Smooth muscle cell (in vitro differentiated cells): ENCODE results near the gene KRTAP5-9. TPM values are rescaled to one million over a fixed set of nuclear protein-coding genes. Genes with fewer than 3 reads are reported as not detected.
"Not testable (repeated sequence)": the region's sequence is repeated elsewhere in the genome, so short reads cannot be mapped to it uniquely, and the experiment has no call there.

ENCODE experiments used
- DNase-seq: peaks from one replicate; lab custom pipeline; 2025; ENCODE audit not compliant: unreplicated experiment; lab: John Stamatoyannopoulos, UW
- H2AFZ ChIP-seq: fragments of 200-600 bp; sonication (generic); 2 replicates; pipeline ENCODE4 v1.6.0; 2016; ENCODE audit warnings: antibody characterized with exemption, low read depth, mild to moderate bottlenecking
- H3F3A ChIP-seq: fragments of 200-600 bp; sonication (generic); 2 replicates; pipeline ENCODE4 v1.6.0; 2017; ENCODE audit warnings: antibody characterized with exemption, low read depth
- H3K27ac ChIP-seq: fragments of 200-600 bp; sonication (generic); 2 replicates; pipeline ENCODE4 v1.5.1; 2016; ENCODE audit warnings: low read depth, mild to moderate bottlenecking
- H3K27me3 ChIP-seq: fragments of 200-600 bp; sonication (generic); 2 replicates; pipeline ENCODE4 v1.6.1; 2016; ENCODE audit warnings: low read depth, mild to moderate bottlenecking
- H3K36me3 ChIP-seq: fragments of 200-600 bp; sonication (generic); 2 replicates; pipeline ENCODE4 v1.5.1; 2016; ENCODE audit warnings: low read depth
- H3K4me1 ChIP-seq: fragments of 200-600 bp; sonication (generic); 2 replicates; pipeline ENCODE4 v1.5.1; 2016; ENCODE audit warnings: low read depth
- H3K4me2 ChIP-seq: fragments of 200-600 bp; sonication (generic); 2 replicates; pipeline ENCODE4 v1.6.0; 2016; ENCODE audit warnings: mild to moderate bottlenecking
- H3K4me3 ChIP-seq: fragments of 200-600 bp; sonication (generic); 2 replicates; pipeline ENCODE4 v1.5.1; 2016; ENCODE audit warnings: mild to moderate bottlenecking
- H3K79me2 ChIP-seq: fragments of 200-600 bp; sonication (generic); 2 replicates; pipeline ENCODE4 v1.6.0; 2016; ENCODE audit warnings: low read depth, mild to moderate bottlenecking
- H3K9ac ChIP-seq: fragments of 200-600 bp; sonication (generic); 2 replicates; pipeline ENCODE4 v1.6.0; 2016; ENCODE audit warnings: low read depth
- H3K9me3 ChIP-seq: fragments of 200-600 bp; sonication (generic); replicated peaks from 2 replicates; pipeline ENCODE4 v1.5.1; 2016; ENCODE audit warnings: low read depth
- H4K20me1 ChIP-seq: fragments of 200-600 bp; sonication (generic); 2 replicates; pipeline ENCODE4 v1.6.0; 2016; ENCODE audit warnings: low read depth
- WGBS: methylation state at CpG from one replicate; pipeline ENCODE4 v1.1.7; 2016; ENCODE audit warnings: low lambda C conversion rate; 5-methylcytosine and 5-hydroxymethylcytosine counted together
- polyA plus RNA-seq: library from polyadenylated mRNA; unstranded; fragments of >200 nt; fragmentation: Nextera tagmentation; extraction: Ambion mirVana; gene quantifications from 2 replicates; pipeline ENCODE4 v1.2.1, GENCODE V29; 2016
- total RNA-seq: library from RNA; depleted of rRNA; stranded (reverse); fragments of >200 nt; gene quantifications from 2 replicates; pipeline ENCODE4 v1.2.3, GENCODE V29; 2014
- TF ChIP-seq, protein P1 (sequence below): fragments of 200-600 bp; sonication (generic); IDR thresholded peaks from 2 replicates; pipeline ENCODE4 v1.5.1; 2017; ENCODE audit warnings: borderline replicate concordance, mild to moderate bottlenecking, antibody characterized with exemption; ENCODE audit not compliant: insufficient read depth, poor library complexity, severe bottlenecking

The KRTAP5-9 gene
- total and polyA plus RNA-seq, 2 experiments from 2014 or later = not detected

DNA sequence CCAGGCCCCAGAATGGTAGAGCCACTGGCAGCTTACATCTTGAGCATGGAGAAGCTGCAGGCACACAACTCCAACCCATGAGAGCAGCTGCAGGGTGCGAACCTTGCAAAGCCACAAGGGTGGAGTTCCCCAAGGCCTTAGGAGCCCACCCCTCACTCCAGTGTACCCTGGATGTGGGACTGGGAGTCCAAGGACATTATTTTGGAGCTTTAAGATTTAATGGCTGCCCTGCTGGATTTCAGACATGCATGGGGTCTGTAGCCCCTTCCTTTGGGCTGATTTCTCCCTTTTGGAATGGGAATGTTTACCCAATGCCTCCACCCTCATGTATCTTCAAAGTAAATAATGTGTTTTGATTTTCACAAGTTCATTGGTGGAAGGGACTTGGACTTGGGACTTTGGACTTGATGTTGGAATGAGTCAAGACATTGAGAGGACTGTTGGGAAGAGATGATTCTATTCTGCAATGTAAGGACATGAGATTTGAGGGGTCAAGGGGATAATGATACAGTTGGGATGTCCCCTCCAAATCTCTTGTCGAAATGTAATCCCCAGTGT lies 22.2 kb upstream of the KRTAP5-9 start:
- WGBS = 89% methylated on average over 2 of the region's 2 CpGs
- H3K79me2 ChIP-seq = no peaks in the 10 kb centered on the region
- no peaks in the 10 kb centered on the region for H3K27me3 ChIP-seq
- no peak overlapping the region for H3K27ac ChIP-seq
- no peaks in the 10 kb centered on the region for H3K36me3 ChIP-seq
- no peaks in the 10 kb centered on the region for H3K9me3 ChIP-seq
- H3K4me2 ChIP-seq = no peak overlapping the region
- no peak overlapping the region for H3K4me3 ChIP-seq
- no peak for DNase-seq
- no peak overlapping the region for H3K9ac ChIP-seq
- no peaks in the 10 kb centered on the region for H4K20me1 ChIP-seq
- TF ChIP-seq, protein P1, sequence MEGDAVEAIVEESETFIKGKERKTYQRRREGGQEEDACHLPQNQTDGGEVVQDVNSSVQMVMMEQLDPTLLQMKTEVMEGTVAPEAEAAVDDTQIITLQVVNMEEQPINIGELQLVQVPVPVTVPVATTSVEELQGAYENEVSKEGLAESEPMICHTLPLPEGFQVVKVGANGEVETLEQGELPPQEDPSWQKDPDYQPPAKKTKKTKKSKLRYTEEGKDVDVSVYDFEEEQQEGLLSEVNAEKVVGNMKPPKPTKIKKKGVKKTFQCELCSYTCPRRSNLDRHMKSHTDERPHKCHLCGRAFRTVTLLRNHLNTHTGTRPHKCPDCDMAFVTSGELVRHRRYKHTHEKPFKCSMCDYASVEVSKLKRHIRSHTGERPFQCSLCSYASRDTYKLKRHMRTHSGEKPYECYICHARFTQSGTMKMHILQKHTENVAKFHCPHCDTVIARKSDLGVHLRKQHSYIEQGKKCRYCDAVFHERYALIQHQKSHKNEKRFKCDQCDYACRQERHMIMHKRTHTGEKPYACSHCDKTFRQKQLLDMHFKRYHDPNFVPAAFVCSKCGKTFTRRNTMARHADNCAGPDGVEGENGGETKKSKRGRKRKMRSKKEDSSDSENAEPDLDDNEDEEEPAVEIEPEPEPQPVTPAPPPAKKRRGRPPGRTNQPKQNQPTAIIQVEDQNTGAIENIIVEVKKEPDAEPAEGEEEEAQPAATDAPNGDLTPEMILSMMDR = no peak
- H2AFZ ChIP-seq = no peak overlapping the region
- no peaks in the 10 kb centered on the region for H3K4me1 ChIP-seq
- H3F3A ChIP-seq = no peaks in the 10 kb centered on the region

DNA sequence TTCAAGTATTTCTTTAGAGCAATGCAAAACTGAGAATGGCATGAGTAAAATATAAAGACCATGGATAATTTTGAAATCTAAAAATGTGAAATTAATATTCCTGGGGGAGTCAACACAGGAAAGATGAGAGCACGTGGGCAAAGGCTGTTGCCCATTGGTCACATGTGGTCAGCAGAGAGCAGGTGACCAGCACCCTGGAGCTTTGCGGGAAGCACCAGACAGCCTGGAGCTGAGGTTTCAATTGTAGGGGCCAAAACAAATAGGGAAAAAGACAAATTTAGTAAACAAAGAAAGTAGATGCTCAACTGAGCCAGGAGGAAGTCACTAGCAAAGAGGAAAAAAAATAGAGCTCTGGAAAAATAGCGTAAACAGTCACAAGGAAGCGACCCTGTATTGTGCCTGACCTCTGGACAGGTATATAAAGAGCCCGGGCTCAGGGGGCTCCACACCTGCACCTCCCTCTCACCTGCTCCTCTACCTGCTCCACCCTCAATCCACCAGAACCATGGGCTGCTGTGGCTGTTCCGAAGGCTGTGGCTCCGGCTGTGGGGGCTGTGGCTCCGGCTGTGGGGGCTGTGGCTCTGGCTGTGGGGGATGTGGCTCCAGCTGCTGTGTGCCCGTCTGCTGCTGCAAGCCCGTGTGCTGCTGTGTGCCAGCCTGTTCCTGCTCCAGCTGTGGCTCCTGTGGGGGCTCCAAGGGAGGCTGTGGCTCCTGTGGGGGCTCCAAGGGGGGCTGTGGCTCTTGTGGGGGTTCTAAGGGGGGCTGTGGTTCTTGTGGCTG lies 21.2 kb upstream of the KRTAP5-9 start, which contains the start of gene KRTAP5-7:
KRTAP5-7 (plus strand) TSS at position 472 of the 780 bp plus-strand sequence; CDS start at position 506, 34 bp downstream.
- not testable (repeated sequence) for H3K4me3 ChIP-seq, H3F3A ChIP-seq, H3K79me2 ChIP-seq, H3K4me1 ChIP-seq, DNase-seq, H3K27ac ChIP-seq, H4K20me1 ChIP-seq, H3K9ac ChIP-seq, H3K9me3 ChIP-seq, H3K4me2 ChIP-seq, H3K27me3 ChIP-seq, H3K36me3 ChIP-seq, H2AFZ ChIP-seq
- WGBS = 80% methylated on average over 10 of the region's 10 CpGs

DNA sequence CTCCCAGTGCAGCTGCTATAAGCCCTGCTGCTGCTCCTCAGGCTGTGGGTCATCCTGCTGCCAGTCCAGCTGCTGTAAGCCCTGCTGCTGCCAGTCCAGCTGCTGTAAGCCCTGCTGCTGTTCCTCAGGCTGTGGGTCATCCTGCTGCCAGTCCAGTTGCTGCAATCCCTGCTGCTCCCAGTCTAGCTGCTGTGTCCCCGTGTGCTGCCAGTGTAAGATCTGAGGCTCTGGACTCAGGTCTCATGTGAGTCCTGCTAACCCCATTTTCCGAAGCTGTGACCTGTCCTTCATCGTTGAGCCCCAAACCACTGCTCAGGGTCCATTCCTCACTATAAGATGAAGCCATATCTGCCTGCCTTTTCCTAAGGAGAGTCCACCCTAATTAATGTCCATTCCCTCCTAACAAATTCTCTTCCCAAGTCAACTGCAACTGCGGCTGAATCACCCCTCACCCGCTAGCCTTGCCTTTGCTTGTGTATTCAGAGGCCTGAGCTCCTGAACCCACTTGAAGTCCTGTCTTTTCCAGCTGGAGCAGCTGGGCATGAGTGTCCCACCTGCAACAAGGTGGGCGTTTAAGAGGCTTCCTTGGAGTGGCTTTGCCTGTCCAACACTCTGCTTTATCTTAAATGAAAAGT lies 20.5 kb upstream of the KRTAP5-9 start:
- DNase-seq = no peak
- H3K9me3 ChIP-seq = no peaks in the 10 kb centered on the region
- no peak overlapping the region for H3K4me3 ChIP-seq
- H3K36me3 ChIP-seq = no peaks in the 10 kb centered on the region
- no peak overlapping the region for H3K27ac ChIP-seq
- no peak overlapping the region for H3K9ac ChIP-seq
- no peak overlapping the region for H3K4me2 ChIP-seq
- H3K27me3 ChIP-seq = no peaks in the 10 kb centered on the region
- H3K4me1 ChIP-seq = no peaks in the 10 kb centered on the region
- no peak overlapping the region for H2AFZ ChIP-seq
- no peaks in the 10 kb centered on the region for H4K20me1 ChIP-seq
- no peaks in the 10 kb centered on the region for H3F3A ChIP-seq
- 88% methylated on average over 6 of the region's 6 CpGs for WGBS
- no peaks in the 10 kb centered on the region for H3K79me2 ChIP-seq
- TF ChIP-seq, protein P1 = no peak

DNA sequence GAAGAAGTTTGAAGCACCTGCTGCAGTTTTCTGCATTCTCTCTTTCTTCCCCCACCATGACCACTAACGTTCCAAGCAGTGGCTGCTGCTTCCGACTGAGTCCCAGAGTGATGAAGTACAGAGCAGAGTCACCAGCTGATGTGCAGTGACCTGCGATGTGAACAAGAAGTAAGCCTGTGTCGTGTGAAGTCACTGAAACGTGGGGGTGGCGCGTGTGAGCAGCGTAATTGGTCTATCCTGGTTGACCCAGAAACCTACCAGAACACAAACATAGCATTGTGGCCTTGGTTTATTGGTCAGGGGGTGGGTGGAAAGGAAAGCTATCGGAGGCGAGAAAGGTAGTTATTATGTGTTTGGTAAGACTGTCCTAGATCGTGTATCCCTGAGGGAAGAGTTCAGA lies 17.6 kb upstream of the KRTAP5-9 start:
- H3K27me3 ChIP-seq = no peaks in the 10 kb centered on the region
- no peaks in the 10 kb centered on the region for H3K4me1 ChIP-seq
- no peak overlapping the region for H3K9ac ChIP-seq
- H3F3A ChIP-seq = no peaks in the 10 kb centered on the region
- DNase-seq = no peak
- H3K27ac ChIP-seq = no peak overlapping the region
- H2AFZ ChIP-seq = no peak overlapping the region
- TF ChIP-seq, protein P1 = no peak
- H3K4me2 ChIP-seq = no peak overlapping the region
- WGBS = 90% methylated on average over 11 of the region's 11 CpGs
- H3K9me3 ChIP-seq = no peaks in the 10 kb centered on the region
- no peak overlapping the region for H3K4me3 ChIP-seq
- H3K79me2 ChIP-seq = no peaks in the 10 kb centered on the region
- H3K36me3 ChIP-seq = no peaks in the 10 kb centered on the region
- H4K20me1 ChIP-seq = no peaks in the 10 kb centered on the region
